CD4-positive, alpha-beta memory T cell (primary cell): ENCODE results near the gene SDC1. TPM values are rescaled to one million over a fixed set of nuclear protein-coding genes. Genes with fewer than 3 reads are reported as not detected.

Experiments
- CTCF ChIA-PET: fragments of 350-600 bp; sonication (Branson Sonifier 250); formaldehyde crosslinking; loops from one replicate; lab custom pipeline; 2021; ENCODE audit warnings: inconsistent platforms; ENCODE audit not compliant: partially characterized antibody; lab: Charles Lee
- POLR2A ChIA-PET: fragments of 350-600 bp; sonication (Branson Sonifier 250); formaldehyde crosslinking; loops from one replicate; lab custom pipeline; 2021; ENCODE audit not compliant: partially characterized antibody; lab: Charles Lee
- DNase-seq, 5 donors: peaks; one replicate each; pipeline versions ENCODE4 v3.0.0 to v3.0.0-alpha.2; 2020 to 2022; ENCODE audit warnings: mixed read lengths in 1 of 5
- H3K27ac ChIP-seq: one replicate; pipeline ENCODE4 v1.7.0; 2013; ENCODE audit warnings: low read depth, low read length
- H3K27me3 ChIP-seq: 2 replicates; pipeline ENCODE4 v1.7.0; 2013; ENCODE audit warnings: mild to moderate bottlenecking, low read length, moderate library complexity; ENCODE audit not compliant: insufficient read depth
- H3K36me3 ChIP-seq: 2 replicates; pipeline ENCODE4 v1.7.0; 2013; ENCODE audit warnings: mild to moderate bottlenecking, low read length, moderate library complexity; ENCODE audit not compliant: insufficient read depth
- H3K4me1 ChIP-seq: 2 replicates; pipeline ENCODE4 v1.7.0; 2013; ENCODE audit warnings: mild to moderate bottlenecking, low read length, moderate library complexity; ENCODE audit not compliant: insufficient read depth
- H3K4me3 ChIP-seq, 2 donors: one replicate each; pipeline ENCODE4 v1.7.0; 2013; ENCODE audit warnings: low read length in 2 of 2, mild to moderate bottlenecking in 1 of 2
- H3K9me3 ChIP-seq, 2 donors: one replicate each; pipeline ENCODE4 v1.7.0; 2013; ENCODE audit warnings: low read length in 2 of 2, control low read depth in 1 of 2; ENCODE audit not compliant: control insufficient read depth in 1 of 2
- H3K27ac Mint-ChIP-seq, 7 donors: one replicate each; pipeline ENCODE4 v1.8.0; 2020 to 2021; ENCODE audit warnings: mixed read lengths in 7 of 7, mild to moderate bottlenecking in 6 of 7, inconsistent platforms in 3 of 7, moderate library complexity in 3 of 7
- H3K27me3 Mint-ChIP-seq, 2 donors: one replicate each; pipeline ENCODE4 v1.8.0; 2020 to 2021; ENCODE audit warnings: mixed read lengths in 2 of 2
- H3K36me3 Mint-ChIP-seq, 2 donors: one replicate each; pipeline ENCODE4 v1.8.0; 2020 to 2021; ENCODE audit warnings: mixed read lengths in 2 of 2, inconsistent platforms in 1 of 2, mild to moderate bottlenecking in 1 of 2
- H3K4me1 Mint-ChIP-seq, 4 donors: one replicate each; pipeline ENCODE4 v1.8.0; 2020 to 2021; ENCODE audit warnings: mixed read lengths in 4 of 4, mild to moderate bottlenecking in 1 of 4
- H3K4me3 Mint-ChIP-seq, 8 donors: one replicate each; pipeline ENCODE4 v1.8.0; 2020 to 2021; ENCODE audit warnings: mixed read lengths in 8 of 8, mild to moderate bottlenecking in 7 of 8, moderate library complexity in 6 of 8, inconsistent platforms in 3 of 8
- H3K9me3 Mint-ChIP-seq, 8 donors: one replicate each; pipeline ENCODE4 v1.8.0; 2020 to 2021; ENCODE audit warnings: mixed read lengths in 8 of 8, mild to moderate bottlenecking in 5 of 8, inconsistent platforms in 3 of 8, moderate library complexity in 1 of 8
- intact Hi-C: fragments of 100-400 bp; cut with micrococcal nuclease; formaldehyde crosslinking; loops from one replicate; pipeline ENCODE4 v1.15.1; 2023
- polyA plus RNA-seq, 2 donors: library from polyadenylated mRNA; unstranded; fragments of 300-500 nt; fragmentation: Illumina TruSeq; gene quantifications; one replicate each; pipeline ENCODE4 v1.2.3, GENCODE V29; 2021
- total RNA-seq, 2 experiments: library from RNA; stranded (reverse); gene quantifications; one replicate each; pipeline ENCODE4 v1.2.3, GENCODE V29; 2021

Gene SDC1
- total and polyA plus RNA-seq, 4 experiments from 2014 or later: 0.09 TPM; not detected in 3

DNA sequence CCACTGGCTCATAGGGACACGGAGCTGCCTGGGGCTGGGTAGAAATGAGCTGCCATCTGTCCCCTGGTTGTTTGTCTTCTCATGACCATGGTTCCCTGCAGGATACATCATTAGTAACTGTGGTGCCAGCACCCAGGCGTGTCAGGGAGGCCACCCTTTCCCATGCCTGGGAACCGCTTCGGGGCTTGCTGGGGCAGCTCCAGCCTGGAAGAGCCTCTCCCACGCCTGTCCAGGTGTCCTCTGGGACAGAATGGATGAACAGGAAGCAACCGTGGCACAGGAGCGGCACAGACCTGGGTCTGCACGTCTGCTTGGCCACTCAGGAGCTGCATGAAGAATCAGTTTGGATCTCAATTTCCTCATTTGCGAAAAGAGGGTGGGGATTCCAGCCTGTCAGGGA, 34.8 kb downstream of the SDC1 start:
- CTCF ChIA-PET: interaction anchor here (0.7 kb wide), 1 partner anchor 21 kb away, joined by 3 read pairs; no protein-coding TSS in a partner anchor
- Mint-ChIP-seq H3K27me3 (no peaks in the 10 kb centered on the region), H3K4me1 (no peaks in the 10 kb centered on the region), H3K9me3 (no peaks in the 10 kb centered on the region), H3K27ac (no peak overlapping the region), H3K36me3 (no peaks in the 10 kb centered on the region), H3K4me3 (no peak overlapping the region)
- Histone ChIP-seq H3K4me1 (no peaks in the 10 kb centered on the region), H3K27me3 (no peaks in the 10 kb centered on the region), H3K36me3 (no peaks in the 10 kb centered on the region), H3K27ac (no peak overlapping the region), H3K4me3 (no peak overlapping the region), H3K9me3 (no peaks in the 10 kb centered on the region)
- intact Hi-C loops: no loop called here
- DNase-seq: no peak
- POLR2A ChIA-PET: no interaction called here

DNA sequence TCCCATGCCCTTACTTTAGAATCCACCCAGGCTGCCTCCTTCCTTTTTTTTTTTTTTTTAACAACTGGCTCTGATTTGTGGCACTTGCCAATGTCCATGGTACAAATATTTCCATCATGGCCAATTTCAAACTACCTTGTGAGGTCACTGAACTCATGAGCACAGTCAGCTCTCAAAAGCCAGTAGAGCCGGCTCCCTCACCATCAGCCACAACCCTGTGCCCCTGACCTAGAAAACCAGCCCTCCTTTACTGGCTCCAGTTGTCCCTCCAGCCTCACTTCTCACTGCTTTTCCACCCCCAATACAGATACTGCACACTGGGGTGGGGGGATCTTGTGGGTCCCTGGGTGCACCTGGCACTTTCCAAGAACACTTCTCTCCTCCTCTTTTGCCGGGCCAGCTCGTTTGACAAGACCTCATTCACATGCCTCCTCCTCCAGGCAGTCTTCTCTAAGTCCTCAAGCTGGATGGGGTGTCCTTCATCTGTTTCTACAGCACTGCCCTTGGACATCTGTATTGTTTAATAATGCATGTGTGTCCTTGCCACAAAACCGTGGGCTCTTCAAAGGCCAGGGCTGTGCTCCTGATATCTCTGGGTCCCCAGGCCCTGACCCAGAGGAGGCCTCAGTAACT, 35.5 kb downstream of the SDC1 start:
- Mint-ChIP-seq H3K27ac (no peak overlapping the region), H3K9me3 (no peaks in the 10 kb centered on the region), H3K4me3 (no peak overlapping the region), H3K4me1 (no peaks in the 10 kb centered on the region), H3K27me3 (no peaks in the 10 kb centered on the region), H3K36me3 (no peaks in the 10 kb centered on the region)
- Histone ChIP-seq H3K27me3 (no peaks in the 10 kb centered on the region), H3K27ac (no peak overlapping the region), H3K36me3 (no peaks in the 10 kb centered on the region), H3K4me1 (no peaks in the 10 kb centered on the region), H3K4me3 (no peak overlapping the region), H3K9me3 (no peaks in the 10 kb centered on the region)
- no peak for DNase-seq
- ChIA-PET CTCF (no interaction called here), POLR2A (no interaction called here)
- intact Hi-C loops: no loop called here

DNA sequence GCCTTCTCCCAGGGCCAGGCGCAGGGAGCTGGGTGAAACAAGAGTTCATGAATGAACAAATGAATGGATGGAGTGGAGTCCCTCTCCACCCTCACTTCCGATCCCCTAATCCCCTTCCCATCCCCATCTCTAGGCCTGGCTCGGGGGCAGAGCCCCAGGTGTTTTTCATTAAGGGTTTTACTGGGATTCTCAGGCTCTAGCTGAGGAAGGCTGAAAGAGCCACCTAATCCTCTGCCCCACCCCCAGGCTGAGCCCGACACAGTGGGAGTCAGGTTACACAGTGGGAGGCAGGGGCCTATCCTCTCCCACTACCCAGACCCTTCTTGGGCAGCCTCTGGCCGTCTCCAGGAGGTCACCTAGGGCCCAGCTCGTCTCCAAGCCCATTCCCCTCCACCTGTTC, 36.1 kb downstream of the SDC1 start:
- Mint-ChIP-seq H3K9me3 (no peaks in the 10 kb centered on the region), H3K4me3 (no peak overlapping the region), H3K36me3 (no peaks in the 10 kb centered on the region), H3K27me3 (no peaks in the 10 kb centered on the region), H3K27ac (peak overlapping the region in 1 of 7 donors; percentile 29), H3K4me1 (no peaks in the 10 kb centered on the region)
- H3K4me1 ChIP-seq: no peaks in the 10 kb centered on the region
- no peaks in the 10 kb centered on the region for H3K9me3 ChIP-seq
- H3K27me3 ChIP-seq: no peaks in the 10 kb centered on the region
- POLR2A ChIA-PET: no interaction called here
- intact Hi-C loops: no loop called here
- CTCF ChIA-PET: no interaction called here
- no peak overlapping the region for H3K4me3 ChIP-seq
- no peak for DNase-seq
- H3K36me3 ChIP-seq: no peaks in the 10 kb centered on the region
- no peak overlapping the region for H3K27ac ChIP-seq

GRCh38 chr2:20188201-20188600, 36.7 kb downstream of the SDC1 start:
- H3K27ac Mint-ChIP-seq: no peak overlapping the region
- no peaks in the 10 kb centered on the region for H3K36me3 ChIP-seq
- no peak overlapping the region for H3K4me3 ChIP-seq
- H3K36me3 Mint-ChIP-seq: no peaks in the 10 kb centered on the region
- no peaks in the 10 kb centered on the region for H3K4me1 ChIP-seq
- H3K27me3 Mint-ChIP-seq: no peaks in the 10 kb centered on the region
- ChIA-PET CTCF (no interaction called here), POLR2A (no interaction called here)
- H3K27me3 ChIP-seq: no peaks in the 10 kb centered on the region
- H3K9me3 Mint-ChIP-seq: no peaks in the 10 kb centered on the region
- no peaks in the 10 kb centered on the region for H3K9me3 ChIP-seq
- H3K4me3 Mint-ChIP-seq: no peak overlapping the region
- intact Hi-C loops: no loop called here
- no peak for DNase-seq
- no peaks in the 10 kb centered on the region for H3K4me1 Mint-ChIP-seq
- no peak overlapping the region for H3K27ac ChIP-seq

- no peaks in the 10 kb centered on the region for H3K27me3 Mint-ChIP-seq
- no peak overlapping the region for H3K27ac Mint-ChIP-seq
- Histone ChIP-seq H3K27me3 (no peaks in the 10 kb centered on the region), H3K9me3 (no peaks in the 10 kb centered on the region), H3K4me1 (no peaks in the 10 kb centered on the region), H3K4me3 (no peak overlapping the region), H3K27ac (no peak overlapping the region), H3K36me3 (no peaks in the 10 kb centered on the region)
- POLR2A ChIA-PET: no interaction called here
- DNase-seq: no peak
- CTCF ChIA-PET: no interaction called here
- intact Hi-C loops: no loop called here
- H3K4me1 Mint-ChIP-seq: no peaks in the 10 kb centered on the region
- no peak overlapping the region for H3K4me3 Mint-ChIP-seq
- H3K36me3 Mint-ChIP-seq: no peaks in the 10 kb centered on the region
- H3K9me3 Mint-ChIP-seq: no peaks in the 10 kb centered on the region
Observed at GRCh38 chr2:20187331-20187730, 37.6 kb downstream of the SDC1 start.

DNA sequence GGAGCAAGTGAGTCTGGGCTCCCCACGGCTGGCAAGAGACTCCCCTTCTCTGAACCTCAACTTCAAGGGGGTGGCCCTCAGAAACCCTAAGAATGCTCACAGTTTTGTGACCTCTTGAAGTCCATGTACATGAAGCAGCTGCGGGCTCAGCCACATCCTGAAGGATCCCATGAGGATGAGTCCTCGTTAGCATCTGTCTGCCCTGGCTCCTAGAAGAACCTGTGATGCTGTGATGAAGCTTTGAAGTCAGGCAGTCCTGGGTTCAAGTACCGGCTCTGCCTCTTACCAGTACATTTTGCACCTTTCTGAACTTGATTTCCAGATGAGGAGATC, 38.1 kb downstream of the SDC1 start:
- H3K4me1 Mint-ChIP-seq: no peaks in the 10 kb centered on the region
- no peak overlapping the region for H3K27ac Mint-ChIP-seq
- no peaks in the 10 kb centered on the region for H3K27me3 Mint-ChIP-seq
- Histone ChIP-seq H3K4me3 (no peak overlapping the region), H3K9me3 (no peaks in the 10 kb centered on the region), H3K27ac (no peak overlapping the region), H3K27me3 (no peaks in the 10 kb centered on the region), H3K36me3 (no peaks in the 10 kb centered on the region), H3K4me1 (no peaks in the 10 kb centered on the region)
- H3K4me3 Mint-ChIP-seq: no peak overlapping the region
- intact Hi-C loops: no loop called here
- POLR2A ChIA-PET: no interaction called here
- DNase-seq: no peak
- no peaks in the 10 kb centered on the region for H3K36me3 Mint-ChIP-seq
- no peaks in the 10 kb centered on the region for H3K9me3 Mint-ChIP-seq
- CTCF ChIA-PET: no interaction called here

GRCh38 chr2:20186078-20186854, 38.7 kb downstream of the SDC1 start:
- Histone ChIP-seq H3K4me3 (no peak overlapping the region), H3K36me3 (no peaks in the 10 kb centered on the region), H3K27ac (no peak overlapping the region), H3K9me3 (no peaks in the 10 kb centered on the region), H3K27me3 (no peaks in the 10 kb centered on the region), H3K4me1 (no peaks in the 10 kb centered on the region)
- H3K4me1 Mint-ChIP-seq: no peaks in the 10 kb centered on the region
- intact Hi-C loops: no loop called here
- H3K27ac Mint-ChIP-seq: no peak overlapping the region
- POLR2A ChIA-PET: no interaction called here
- H3K9me3 Mint-ChIP-seq: no peaks in the 10 kb centered on the region
- H3K27me3 Mint-ChIP-seq: no peaks in the 10 kb centered on the region
- DNase-seq: no peak
- H3K36me3 Mint-ChIP-seq: no peaks in the 10 kb centered on the region
- no peak overlapping the region for H3K4me3 Mint-ChIP-seq
- CTCF ChIA-PET: no interaction called here
